DOHH2 (cell line): ENCODE data around the gene UBXN7.
"Not testable (repeated sequence)": the region's sequence is repeated elsewhere in the genome, so short reads cannot be mapped to it uniquely, and the experiment has no call there.

Experiments
- H3F3A ChIP-seq: fragments of 200-600 bp; sonication (generic), shearing (Covaris generic); 2 replicates; pipeline ENCODE4 v1.6.0; 2016; ENCODE audit warnings: antibody characterized with exemption, mild to moderate bottlenecking; ENCODE audit not compliant: control insufficient read depth, insufficient read depth
- H3K27ac ChIP-seq: fragments of 200-600 bp; sonication (generic); 2 replicates; pipeline ENCODE4 v1.5.1; 2014; ENCODE audit warnings: low read depth, mild to moderate bottlenecking, low read length, moderate library complexity
- H3K27me3 ChIP-seq: fragments of 200-600 bp; sonication (generic); 2 replicates; pipeline ENCODE4 v1.6.1; 2014; ENCODE audit warnings: mild to moderate bottlenecking, low read length, mixed read lengths; ENCODE audit not compliant: control insufficient read depth
- H3K36me3 ChIP-seq: fragments of 200-600 bp; sonication (generic); 2 replicates; pipeline ENCODE4 v1.6.1; 2014; ENCODE audit warnings: mild to moderate bottlenecking, low read length, moderate library complexity, mixed read lengths; ENCODE audit not compliant: control insufficient read depth
- H3K4me1 ChIP-seq: fragments of 200-600 bp; sonication (generic); 2 replicates; pipeline ENCODE4 v1.6.1; 2014; ENCODE audit warnings: mild to moderate bottlenecking, low read length, mixed read lengths; ENCODE audit not compliant: control insufficient read depth
- H3K4me2 ChIP-seq: fragments of 200-600 bp; sonication (generic); 2 replicates; pipeline ENCODE4 v1.6.0; 2014; ENCODE audit warnings: mild to moderate bottlenecking, low read length, moderate library complexity
- H3K4me3 ChIP-seq: fragments of 200-600 bp; sonication (generic); 2 replicates; pipeline ENCODE4 v1.5.1; 2014; ENCODE audit warnings: mild to moderate bottlenecking, low read length, mixed read lengths
- H3K79me2 ChIP-seq: fragments of 200-600 bp; sonication (generic); 2 replicates; pipeline ENCODE4 v1.6.1; 2014; ENCODE audit warnings: mild to moderate bottlenecking, low read length, mixed read lengths; ENCODE audit not compliant: control insufficient read depth
- H3K9me2 ChIP-seq: fragments of 200-600 bp; sonication (generic); replicated peaks from 2 replicates; pipeline ENCODE4 v1.6.1; 2014; ENCODE audit warnings: mild to moderate bottlenecking, low read length, mixed read lengths; ENCODE audit not compliant: control insufficient read depth
- H3K9me3 ChIP-seq: fragments of 200-600 bp; sonication (generic); 2 replicates; pipeline ENCODE4 v1.6.1; 2014; ENCODE audit warnings: antibody characterized with exemption, low read length, mixed read lengths; ENCODE audit not compliant: control insufficient read depth, insufficient read depth
- H4K20me1 ChIP-seq: fragments of 200-600 bp; sonication (generic); 2 replicates; pipeline ENCODE4 v1.6.0; 2014; ENCODE audit warnings: low read depth, mild to moderate bottlenecking, antibody characterized with exemption, low read length, moderate library complexity; ENCODE audit not compliant: control insufficient read depth, insufficient read depth
- CTCF ChIP-seq: fragments of 200-600 bp; sonication (generic); IDR thresholded peaks from one replicate; pipeline ENCODE4 v1.5.1; 2014; ENCODE audit warnings: antibody characterized with exemption, mild to moderate bottlenecking, low read depth, low read length; ENCODE audit not compliant: poor library complexity, severe bottlenecking
- EZH2phosphoT487 ChIP-seq: fragments of 200-600 bp; sonication (generic); IDR thresholded peaks from 2 replicates; pipeline ENCODE4 v1.6.1; 2017; ENCODE audit warnings: borderline replicate concordance, mild to moderate bottlenecking, antibody characterized with exemption, low read length, moderate library complexity, mixed read lengths

Gene UBXN7

GRCh38 chr3:196348698-196349097 is 83.5 kb downstream of the UBXN7 start:
- Histone ChIP-seq H3F3A (no peaks in the 10 kb centered on the region), H3K4me3 (no peak overlapping the region), H3K27me3 (no peaks in the 10 kb centered on the region), H3K36me3 (peaks cover 7% of the 10 kb centered on the region; the same call in 1 of the 2 replicates), H3K4me2 (no peak overlapping the region), H4K20me1 (no peaks in the 10 kb centered on the region), H3K27ac (no peak overlapping the region), H3K4me1 (peaks cover 12% of the 10 kb centered on the region), H3K79me2 (no peaks in the 10 kb centered on the region), H3K9me2 (no peaks in the 10 kb centered on the region), H3K9me3 (no peaks in the 10 kb centered on the region)
- TF ChIP-seq EZH2phosphoT487 = no peak
- no peak for TF ChIP-seq CTCF

- Histone ChIP-seq H3K4me2 (0 out of 2 replicates have a peak overlapping the region, but pooled peaks have one; percentile 8), H3K79me2 (no peaks in the 10 kb centered on the region), H3K27ac (no peak overlapping the region)
Measured at GRCh38 chr3:196344663-196345062, 87.6 kb downstream of the UBXN7 start.

GRCh38 chr3:196343917-196344316 is 88.3 kb downstream of the UBXN7 start:
- H3K79me2 ChIP-seq, H3F3A ChIP-seq, H3K4me3 ChIP-seq, H3K36me3 ChIP-seq, H3K9me3 ChIP-seq, H3K9me2 ChIP-seq, H4K20me1 ChIP-seq, H3K27me3 ChIP-seq, H3K4me2 ChIP-seq, H3K27ac ChIP-seq: not testable (repeated sequence)
- H3K4me1 ChIP-seq = peaks cover 12% of the 10 kb centered on the region

More at GRCh38 chr3:196344663-196345062, 87.6 kb downstream of the UBXN7 start:
- no peaks in the 10 kb centered on the region for H4K20me1 ChIP-seq
- no peak for TF ChIP-seq EZH2phosphoT487
- no peak for TF ChIP-seq CTCF
- no peaks in the 10 kb centered on the region for H3K9me3 ChIP-seq
- H3K4me1 ChIP-seq = peaks cover 12% of the 10 kb centered on the region
- H3F3A ChIP-seq = no peaks in the 10 kb centered on the region
- H3K27me3 ChIP-seq = no peaks in the 10 kb centered on the region
- H3K36me3 ChIP-seq = peaks cover 3% of the 10 kb centered on the region; the same call in 1 of the 2 replicates
- no peak overlapping the region for H3K4me3 ChIP-seq
- H3K9me2 ChIP-seq = no peaks in the 10 kb centered on the region

GRCh38 chr3:196341137-196341536 is 91.1 kb downstream of the UBXN7 start:
- no peak for TF ChIP-seq EZH2phosphoT487
- TF ChIP-seq CTCF = no peak
- H3F3A ChIP-seq = no peaks in the 10 kb centered on the region
- no peaks in the 10 kb centered on the region for H3K36me3 ChIP-seq
- H3K27ac ChIP-seq = no peak overlapping the region
- H3K9me3 ChIP-seq = no peaks in the 10 kb centered on the region
- H3K4me3 ChIP-seq = no peak overlapping the region
- no peaks in the 10 kb centered on the region for H3K27me3 ChIP-seq
- H3K79me2 ChIP-seq = no peaks in the 10 kb centered on the region
- no peaks in the 10 kb centered on the region for H4K20me1 ChIP-seq
- peaks cover 12% of the 10 kb centered on the region for H3K4me1 ChIP-seq
- no peak overlapping the region for H3K4me2 ChIP-seq
- no peaks in the 10 kb centered on the region for H3K9me2 ChIP-seq
